ENCODE data around the gene ULBP2. TPM values are rescaled to one million over a fixed set of nuclear protein-coding genes. Genes with fewer than 3 reads are reported as not detected.
"Not testable (repeated sequence)": the region's sequence is repeated elsewhere in the genome, so short reads cannot be mapped to it uniquely, and the experiment has no call there.

Gene ULBP2
- total RNA-seq, 2 donors from 2014 or later, result 0.26 TPM; not detected in 1

GRCh38 chr6:149963212-149963461 lies 21.3 kb downstream of the ULBP2 start:
- WGBS, 2 donors, result 39 to 47% methylated on average over 8 of the region's 8 CpGs
- Histone ChIP-seq H3K9me3 (no peaks in the 10 kb centered on the region), H3K4me1 (peaks cover 25% of the 10 kb centered on the region), H3K27me3 (peaks cover 6 to 33% of the 10 kb centered on the region in 2 donors), H3K27ac (no peak overlapping the region), H3K36me3 (replicated peaks in 1 of 2; ENCODE audit: insufficient read depth in 1 of 2, low read depth in 2 of 2) (no peaks in the 10 kb centered on the region), H3K4me3 (peak overlapping the region in 1 of 2 donors; percentile 14)
- intact Hi-C loops (cut with DNase I), result no loop called here
- ATAC-seq (no peak), DNase-seq (peak in 1 of 4 donors; percentile 34)
- TF ChIP-seq POLR2A (IDR thresholded peaks at IDR 0.05) (no peak), CTCF (IDR thresholded peaks at IDR 0.05) (no peak)

- 1 to 5% methylated on average over 52 to 68 of the region's 69 CpGs for WGBS, 2 donors
- DNase-seq (peak; percentile 50 to 76 (median 65)), ATAC-seq (peak; percentile 79)
- Histone ChIP-seq H3K36me3 (replicated peaks in 1 of 2; ENCODE audit: insufficient read depth in 1 of 2, low read depth in 2 of 2) (no peaks in the 10 kb centered on the region), H3K4me1 (peaks cover 25% of the 10 kb centered on the region), H3K4me3 (peak within 1 kb of the TSS; percentile 14 to 21), H3K27me3 (peaks cover 6 to 33% of the 10 kb centered on the region in 2 donors), H3K27ac (no peak within 1 kb of the TSS), H3K9me3 (no peaks in the 10 kb centered on the region)
- intact Hi-C loops (cut with DNase I), result no loop called here
- TF ChIP-seq CTCF (IDR thresholded peaks at IDR 0.05) (no peak), POLR2A (IDR thresholded peaks at IDR 0.05) (no peak)
These were observed 21.9 kb downstream of the ULBP2 start, which contains the start of gene ULBP1 for GRCh38 chr6:149963462-149964307. Gene ULBP1 (plus strand): TSS chr6:149963943. CDS start chr6:149964050, 107 bp downstream.

GRCh38 chr6:149964308-149965193 lies 22.7 kb downstream of the ULBP2 start:
- intact Hi-C loops (cut with DNase I), result no loop called here
- H3K36me3 ChIP-seq (replicated peaks in 1 of 2; ENCODE audit: insufficient read depth in 1 of 2, low read depth in 2 of 2), result no peaks in the 10 kb centered on the region
- 2 to 6% methylated on average over 50 to 102 of the region's 103 CpGs for WGBS, 2 donors
- H3K4me3 ChIP-seq, result peak overlapping the region in 1 of 2 donors; percentile 21
- DNase-seq, result no peak
- H3K9me3 ChIP-seq, result no peaks in the 10 kb centered on the region
- no peak for ATAC-seq
- H3K27ac ChIP-seq, result no peak overlapping the region
- peaks cover 6 to 33% of the 10 kb centered on the region in 2 donors for H3K27me3 ChIP-seq
- TF ChIP-seq POLR2A (IDR thresholded peaks at IDR 0.05) (no peak), CTCF (IDR thresholded peaks at IDR 0.05) (no peak)
- H3K4me1 ChIP-seq, result peaks cover 25% of the 10 kb centered on the region

GRCh38 chr6:149965194-149966020 lies 23.6 kb downstream of the ULBP2 start:
- Histone ChIP-seq H3K4me1 (peaks cover 25% of the 10 kb centered on the region), H3K36me3 (replicated peaks in 1 of 2; ENCODE audit: insufficient read depth in 1 of 2, low read depth in 2 of 2) (no peaks in the 10 kb centered on the region), H3K27ac (no peak overlapping the region), H3K27me3 (peaks cover 6 to 33% of the 10 kb centered on the region in 2 donors), H3K4me3 (no peak overlapping the region), H3K9me3 (no peaks in the 10 kb centered on the region)
- no peak for DNase-seq
- ATAC-seq, result no peak
- no peak for TF ChIP-seq POLR2A (IDR thresholded peaks at IDR 0.05)
- no peak for TF ChIP-seq CTCF (IDR thresholded peaks at IDR 0.05)
- WGBS, 2 donors, result 25 to 30% methylated on average over 35 to 38 of the region's 38 CpGs
- intact Hi-C loops (cut with DNase I), result no loop called here

- peaks cover 25% of the 10 kb centered on the region for H3K4me1 ChIP-seq
- H3K36me3 ChIP-seq (replicated peaks in 1 of 2; ENCODE audit: insufficient read depth in 1 of 2, low read depth in 2 of 2); DNase-seq; H3K4me3 ChIP-seq; H3K9me3 ChIP-seq; intact Hi-C loops (cut with DNase I); H3K27ac ChIP-seq; ATAC-seq: not testable (repeated sequence)
- H3K27me3 ChIP-seq, result peaks cover 6 to 27% of the 10 kb centered on the region in 2 donors
- WGBS, 2 donors, result 86 to 100% methylated on average over 1 to 2 of the region's 2 CpGs
These were observed 24.5 kb downstream of the ULBP2 start for GRCh38 chr6:149966319-149966718.
